ENCODE measurements around the gene DHRSX. TPM values are rescaled to one million over a fixed set of nuclear protein-coding genes. Genes with fewer than 3 reads are reported as not detected.

The DHRSX gene
- total RNA-seq, 1 donor from 2014 or later: 65.4 TPM

- no peak overlapping the region for H3K27ac Mint-ChIP-seq
These were observed 54.8 kb downstream of the DHRSX start for GRCh38 chrX:2445662-2446623.

GRCh38 chrX:2442694-2443093 lies 58.1 kb downstream of the DHRSX start:
- no peaks in the 10 kb centered on the region for H3K27me3 Mint-ChIP-seq
- H3K27ac Mint-ChIP-seq: no peak overlapping the region
- H3K4me1 Mint-ChIP-seq (ENCODE audit: low read depth): no peaks in the 10 kb centered on the region
- H3K36me3 Mint-ChIP-seq (ENCODE audit: insufficient read depth): peaks cover 46% of the 10 kb centered on the region
- peaks cover 25% of the 10 kb centered on the region for H3K9me3 Mint-ChIP-seq (ENCODE audit: low read depth)
- no peak for TF ChIP-seq CTCF (IDR thresholded peaks at IDR 0.05; ENCODE audit: unreplicated experiment)
- DNase-seq (ENCODE audit: low spot score, unreplicated experiment): no peak
- H3K4me3 Mint-ChIP-seq (ENCODE audit: low read depth): no peak overlapping the region

More at GRCh38 chrX:2445662-2446623, 54.8 kb downstream of the DHRSX start:
- Mint-ChIP-seq H3K4me3 (ENCODE audit: low read depth) (no peak overlapping the region), H3K4me1 (ENCODE audit: low read depth) (no peaks in the 10 kb centered on the region), H3K36me3 (ENCODE audit: insufficient read depth) (peaks cover 30% of the 10 kb centered on the region), H3K9me3 (ENCODE audit: low read depth) (peaks cover 14% of the 10 kb centered on the region), H3K27me3 (no peaks in the 10 kb centered on the region)
- DNase-seq (ENCODE audit: low spot score, unreplicated experiment): no peak
- no peak for TF ChIP-seq CTCF (IDR thresholded peaks at IDR 0.05; ENCODE audit: unreplicated experiment)

- peaks cover 38% of the 10 kb centered on the region for H3K36me3 Mint-ChIP-seq (ENCODE audit: insufficient read depth)
- no peaks in the 10 kb centered on the region for H3K27me3 Mint-ChIP-seq
- DNase-seq (ENCODE audit: low spot score, unreplicated experiment): no peak
- no peak overlapping the region for H3K4me3 Mint-ChIP-seq (ENCODE audit: low read depth)
- TF ChIP-seq CTCF (IDR thresholded peaks at IDR 0.05; ENCODE audit: unreplicated experiment): no peak
- peaks cover 16% of the 10 kb centered on the region for H3K9me3 Mint-ChIP-seq (ENCODE audit: low read depth)
- no peaks in the 10 kb centered on the region for H3K4me1 Mint-ChIP-seq (ENCODE audit: low read depth)
- H3K27ac Mint-ChIP-seq: no peak overlapping the region
These were observed 59.3 kb downstream of the DHRSX start for GRCh38 chrX:2441466-2441865.

GRCh38 chrX:2439613-2440012 lies 61.2 kb downstream of the DHRSX start:
- peaks cover 16% of the 10 kb centered on the region for H3K9me3 Mint-ChIP-seq (ENCODE audit: low read depth)
- H3K27ac Mint-ChIP-seq: no peak overlapping the region
- no peak for DNase-seq (ENCODE audit: low spot score, unreplicated experiment)
- H3K4me1 Mint-ChIP-seq (ENCODE audit: low read depth): no peaks in the 10 kb centered on the region
- peaks cover 40% of the 10 kb centered on the region for H3K36me3 Mint-ChIP-seq (ENCODE audit: insufficient read depth)
- H3K27me3 Mint-ChIP-seq: no peaks in the 10 kb centered on the region
- H3K4me3 Mint-ChIP-seq (ENCODE audit: low read depth): no peak overlapping the region
- no peak for TF ChIP-seq CTCF (IDR thresholded peaks at IDR 0.05; ENCODE audit: unreplicated experiment)

GRCh38 chrX:2435465-2435864 lies 65.3 kb downstream of the DHRSX start:
- Mint-ChIP-seq H3K27me3 (no peaks in the 10 kb centered on the region), H3K27ac (no peak overlapping the region), H3K4me1 (ENCODE audit: low read depth) (no peaks in the 10 kb centered on the region), H3K4me3 (ENCODE audit: low read depth) (no peak overlapping the region), H3K9me3 (ENCODE audit: low read depth) (peaks cover 6% of the 10 kb centered on the region), H3K36me3 (ENCODE audit: insufficient read depth) (peaks cover 40% of the 10 kb centered on the region)
- DNase-seq (ENCODE audit: low spot score, unreplicated experiment): no peak
- no peak for TF ChIP-seq CTCF (IDR thresholded peaks at IDR 0.05; ENCODE audit: unreplicated experiment)

Measured in progenitor cell of endocrine pancreas (in vitro differentiated cells).